ENCODE results near the gene COQ10B. TPM values are rescaled to one million over a fixed set of nuclear protein-coding genes. Genes with fewer than 3 reads are reported as not detected.

The COQ10B gene
- total RNA-seq, 2 donors from 2014 or later = 15.5 to 38.5 TPM

GRCh38 chr2:197419438-197419837 lies 33.9 kb upstream of the COQ10B start:
- TF ChIP-seq CTCF (IDR thresholded peaks at IDR 0.05) = no peak
- no peak overlapping the region for H3K9ac ChIP-seq (ENCODE audit: low read depth in 2 of 2, low read length in 2 of 2)
- no peak for DNase-seq
- no peaks in the 10 kb centered on the region for H3K9me3 ChIP-seq
- H3K36me3 ChIP-seq = peaks cover 26% of the 10 kb centered on the region
- H3K4me1 ChIP-seq = no peaks in the 10 kb centered on the region
- intact Hi-C loops (cut with DNase I) = no loop called here
- H3K4me3 ChIP-seq = no peak overlapping the region
- H3K27me3 ChIP-seq = no peaks in the 10 kb centered on the region
- H3K27ac ChIP-seq = no peak overlapping the region

GRCh38 chr2:197423307-197423706 lies 30.0 kb upstream of the COQ10B start:
- Histone ChIP-seq H3K36me3 (peaks cover 2% of the 10 kb centered on the region), H3K4me3 (no peak overlapping the region), H3K4me1 (no peaks in the 10 kb centered on the region), H3K27ac (no peak overlapping the region), H3K27me3 (no peaks in the 10 kb centered on the region), H3K9ac (ENCODE audit: low read depth in 2 of 2, low read length in 2 of 2) (no peak overlapping the region), H3K9me3 (no peaks in the 10 kb centered on the region)
- TF ChIP-seq CTCF (IDR thresholded peaks at IDR 0.05) = no peak
- DNase-seq = no peak
- intact Hi-C loops (cut with DNase I) = no loop called here

GRCh38 chr2:197425550-197425949 lies 27.8 kb upstream of the COQ10B start:
- Histone ChIP-seq H3K4me3 (no peak overlapping the region), H3K27ac (no peak overlapping the region), H3K4me1 (no peaks in the 10 kb centered on the region), H3K27me3 (no peaks in the 10 kb centered on the region), H3K9me3 (no peaks in the 10 kb centered on the region), H3K9ac (ENCODE audit: low read depth in 2 of 2, low read length in 2 of 2) (no peak overlapping the region), H3K36me3 (no peaks in the 10 kb centered on the region)
- no peak for DNase-seq
- intact Hi-C loops (cut with DNase I) = loop anchor here (5.0 kb wide), 1 partner anchor 37 kb away; no protein-coding TSS in a partner anchor
- no peak for TF ChIP-seq CTCF (IDR thresholded peaks at IDR 0.05)

GRCh38 chr2:197426723-197427603 lies 26.4 kb upstream of the COQ10B start:
- H3K4me3 ChIP-seq = no peak overlapping the region
- no peak overlapping the region for H3K9ac ChIP-seq (ENCODE audit: low read depth in 2 of 2, low read length in 2 of 2)
- no peaks in the 10 kb centered on the region for H3K27me3 ChIP-seq
- no peaks in the 10 kb centered on the region for H3K9me3 ChIP-seq
- H3K36me3 ChIP-seq = no peaks in the 10 kb centered on the region
- DNase-seq = no peak
- intact Hi-C loops (cut with DNase I) = loop anchor here (5.0 kb wide), 1 partner anchor 35 kb away; no protein-coding TSS in a partner anchor
- TF ChIP-seq CTCF (IDR thresholded peaks at IDR 0.05) = no peak
- peaks cover 9% of the 10 kb centered on the region for H3K4me1 ChIP-seq
- no peak overlapping the region for H3K27ac ChIP-seq

GRCh38 chr2:197427986-197428385 lies 25.4 kb upstream of the COQ10B start:
- H3K9me3 ChIP-seq = no peaks in the 10 kb centered on the region
- no peak for TF ChIP-seq CTCF (IDR thresholded peaks at IDR 0.05)
- H3K4me1 ChIP-seq = peaks cover 19% of the 10 kb centered on the region
- no peak overlapping the region for H3K9ac ChIP-seq (ENCODE audit: low read depth in 2 of 2, low read length in 2 of 2)
- no peaks in the 10 kb centered on the region for H3K27me3 ChIP-seq
- intact Hi-C loops (cut with DNase I) = loop anchor here (5.0 kb wide), 1 partner anchor 34 kb away; no protein-coding TSS in a partner anchor
- no peak overlapping the region for H3K4me3 ChIP-seq
- H3K36me3 ChIP-seq = no peaks in the 10 kb centered on the region
- DNase-seq = no peak
- no peak overlapping the region for H3K27ac ChIP-seq

Data from colonic mucosa (tissue), 4 donors.